HAP-1 (cell line): ENCODE results near the gene MPP1.

Experiments
- DNase-seq, 2 experiments: peaks; one replicate each; pipeline ENCODE4 v3.0.0-alpha.2; 2016 to 2020; ENCODE audit warnings: low spot score in 2 of 2
- H3K27me3 ChIP-seq: fragments of 250-450 bp; sonication (Bioruptor Pico); 2 replicates; pipeline ENCODE4 v1.5.1; 2020; ENCODE audit warnings: low read depth, mild to moderate bottlenecking, moderate library complexity
- H3K36me3 ChIP-seq: fragments of 250-450 bp; sonication (Bioruptor Pico); replicated peaks from 2 replicates; pipeline ENCODE4 v1.5.1; 2020; ENCODE audit warnings: mild to moderate bottlenecking
- H3K4me1 ChIP-seq: fragments of 250-450 bp; sonication (Bioruptor Pico); 2 replicates; pipeline ENCODE4 v1.5.1; 2020; ENCODE audit warnings: mild to moderate bottlenecking
- H3K4me3 ChIP-seq: fragments of 250-450 bp; sonication (Bioruptor Pico); 2 replicates; pipeline ENCODE4 v1.5.1; 2020; ENCODE audit warnings: mild to moderate bottlenecking, moderate library complexity
- H3K9me3 ChIP-seq: fragments of 250-450 bp; sonication (Bioruptor Pico); 2 replicates; pipeline ENCODE4 v1.5.1; 2020; ENCODE audit warnings: mild to moderate bottlenecking, moderate library complexity
- in situ Hi-C: fragments of 300-500 bp; cut with MboI; formaldehyde crosslinking; loops from 3 replicates; pipeline ENCODE4 v1.14.3; 2020; ENCODE audit warnings: low sequenced_read_pairs, inconsistent platforms, mixed read lengths

MPP1 gene

DNA sequence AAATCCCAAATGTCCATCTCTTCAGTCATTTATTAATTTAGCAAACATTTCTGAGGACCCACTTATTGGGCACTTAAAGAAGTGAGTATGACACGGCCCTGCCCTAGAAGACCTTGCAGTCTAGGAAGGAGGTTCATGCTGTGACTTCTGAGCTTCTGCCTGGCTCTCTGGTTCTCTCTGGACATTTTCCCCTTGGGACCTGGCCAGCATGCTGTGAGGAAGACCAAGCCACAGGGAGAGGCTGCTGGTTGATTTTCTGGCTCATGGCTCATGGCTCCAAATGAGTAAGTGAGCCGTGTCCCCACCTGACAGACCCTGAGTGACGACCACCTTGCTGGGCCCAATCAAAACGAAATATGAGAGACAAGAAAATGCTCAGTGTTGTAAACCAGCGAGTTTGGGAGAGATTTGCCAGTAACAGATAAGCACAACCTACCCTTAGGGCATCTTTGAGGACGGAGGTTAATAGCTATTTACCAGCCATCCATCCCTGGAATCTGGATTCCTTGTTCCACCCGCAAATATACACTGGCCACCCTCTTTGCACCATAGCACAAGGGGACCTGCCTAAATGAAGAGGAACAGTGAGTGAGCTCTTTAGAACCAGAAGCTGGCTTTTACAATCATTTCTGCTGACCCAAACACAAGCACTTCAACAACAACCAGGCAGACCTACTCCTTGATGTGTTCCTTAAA lies 876 bp downstream of the MPP1 start:
- no peaks in the 10 kb centered on the region for H3K27me3 ChIP-seq
- in situ Hi-C loops, result no loop called here
- peak in 1 of 2 experiments; percentile 27 for DNase-seq
- peaks cover 26% of the 10 kb centered on the region for H3K4me1 ChIP-seq
- H3K9me3 ChIP-seq, result no peaks in the 10 kb centered on the region; the same call in 1 of the 2 replicates
- H3K4me3 ChIP-seq, result peak overlapping the region; percentile 61
- H3K36me3 ChIP-seq, result no peaks in the 10 kb centered on the region

DNA sequence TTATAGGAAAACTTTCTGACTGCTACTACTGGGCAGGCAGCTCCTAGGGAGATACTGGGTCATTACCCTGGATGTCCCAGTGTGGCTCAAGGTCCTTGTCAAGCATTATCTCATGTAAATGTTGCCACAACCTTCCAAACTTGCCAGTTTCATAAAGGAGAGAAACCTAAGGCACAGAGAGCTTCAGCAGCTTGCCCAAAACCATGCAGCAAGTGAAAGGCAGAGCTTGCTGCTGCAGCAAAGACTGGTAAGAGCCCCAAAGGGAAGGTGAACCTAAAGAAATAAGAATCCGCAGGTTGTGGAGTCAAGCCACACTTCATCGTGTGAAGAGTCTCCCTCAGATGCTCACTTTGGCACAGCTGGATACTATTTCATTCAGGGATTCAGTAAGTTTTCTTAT lies 2.3 kb downstream of the MPP1 start:
- no peak for DNase-seq
- Histone ChIP-seq H3K4me1 (peaks cover 28% of the 10 kb centered on the region), H3K9me3 (no peaks in the 10 kb centered on the region), H3K27me3 (no peaks in the 10 kb centered on the region), H3K36me3 (no peaks in the 10 kb centered on the region), H3K4me3 (no peak overlapping the region)
- in situ Hi-C loops, result no loop called here

DNA sequence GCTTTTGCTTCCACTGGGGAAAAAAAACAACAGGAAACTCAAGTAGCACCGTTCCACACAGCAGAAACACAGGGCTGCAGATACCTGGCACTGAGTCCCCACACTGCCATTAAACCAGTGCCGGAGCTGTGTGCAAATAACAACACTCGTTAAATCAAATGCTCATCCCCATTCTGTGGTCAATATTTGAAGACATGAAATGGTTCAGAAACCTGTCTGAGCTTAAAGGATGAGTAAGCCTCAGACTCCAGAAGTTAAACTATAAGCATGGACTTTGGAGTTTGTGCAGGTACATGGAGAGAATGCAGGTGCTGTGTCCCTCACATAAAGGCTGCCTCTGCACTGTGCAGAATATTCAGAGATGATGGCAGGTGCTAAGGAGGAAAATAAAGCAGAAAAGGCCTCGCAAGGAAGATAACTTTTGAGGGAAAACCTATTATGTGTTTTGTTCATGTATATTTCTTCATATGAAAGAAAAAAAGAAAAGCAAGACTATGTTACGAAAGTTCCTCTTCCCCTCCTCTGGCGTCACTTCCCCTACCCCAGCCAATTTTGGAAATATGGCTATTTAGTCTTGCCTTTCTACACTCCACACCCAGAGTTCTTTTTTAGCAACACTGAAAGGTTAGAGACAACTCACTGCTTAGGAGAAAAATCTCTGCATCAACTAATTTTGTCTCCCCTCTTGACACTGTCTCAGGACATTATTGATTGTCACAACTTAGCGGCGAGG lies 4.6 kb downstream of the MPP1 start:
- Histone ChIP-seq H3K4me1 (peaks cover 24% of the 10 kb centered on the region), H3K36me3 (no peaks in the 10 kb centered on the region), H3K9me3 (no peaks in the 10 kb centered on the region), H3K27me3 (no peaks in the 10 kb centered on the region), H3K4me3 (no peak overlapping the region)
- no peak for DNase-seq
- in situ Hi-C loops, result no loop called here

DNA sequence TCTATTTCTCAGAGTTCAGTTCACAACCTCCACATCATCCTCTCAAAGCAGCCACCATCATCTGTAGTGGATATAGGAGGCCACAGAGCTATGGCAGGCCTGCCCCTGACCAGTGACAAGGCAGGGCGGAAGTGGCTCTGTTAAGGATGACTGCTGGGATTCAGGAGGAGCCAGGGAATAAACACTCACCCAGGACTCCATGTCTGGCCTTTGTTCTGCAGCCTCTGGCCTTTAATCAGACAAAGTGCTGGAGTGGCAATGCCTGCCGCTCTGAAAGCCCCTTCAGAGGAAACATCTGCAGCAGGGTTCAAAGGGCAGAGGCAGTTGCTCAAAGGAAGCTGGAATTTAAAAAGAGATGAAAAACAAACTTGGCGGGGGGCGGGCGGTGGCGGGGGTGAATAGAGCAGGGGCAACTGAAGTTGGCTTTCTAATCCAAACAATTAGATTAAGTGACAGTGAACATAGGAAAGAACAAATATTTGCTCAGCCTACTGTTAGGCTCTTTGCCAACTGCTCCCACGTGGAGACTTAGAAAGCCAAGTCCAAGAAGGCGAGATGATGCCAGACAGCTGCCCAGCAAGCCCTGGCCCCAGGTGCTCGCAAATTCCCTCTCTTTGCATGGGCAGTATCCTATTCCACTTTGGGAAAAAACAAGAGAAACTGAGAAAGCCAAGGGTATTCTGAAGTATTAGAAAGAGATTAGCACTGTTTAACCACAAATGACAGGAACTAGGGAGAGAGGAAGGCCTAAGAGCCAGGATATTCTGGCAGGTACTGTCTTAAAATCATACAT lies 5.5 kb downstream of the MPP1 start:
- peak; percentile 41 to 74 for DNase-seq
- H3K4me3 ChIP-seq, result no peak overlapping the region
- no peaks in the 10 kb centered on the region for H3K36me3 ChIP-seq
- H3K4me1 ChIP-seq, result peaks cover 22% of the 10 kb centered on the region
- in situ Hi-C loops, result no loop called here
- no peaks in the 10 kb centered on the region for H3K27me3 ChIP-seq
- no peaks in the 10 kb centered on the region for H3K9me3 ChIP-seq

DNA sequence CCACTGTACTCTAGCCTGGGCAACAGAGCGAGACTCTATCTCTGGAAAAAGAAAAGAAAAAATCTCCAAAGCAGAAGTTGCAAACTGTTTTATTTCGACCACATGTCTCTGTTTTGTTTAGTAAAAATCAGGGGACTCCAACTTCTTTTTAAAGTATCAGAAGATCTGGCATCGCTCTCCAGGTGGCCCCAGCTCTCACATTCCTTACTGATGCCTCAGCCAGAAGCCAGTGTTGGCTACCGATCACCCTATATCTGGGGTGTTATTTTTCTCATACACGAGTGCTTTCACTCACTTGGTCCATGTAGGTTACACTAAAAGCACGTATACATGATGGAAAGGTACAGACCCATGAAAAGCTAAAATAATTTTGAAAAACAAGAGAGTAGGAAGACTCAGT lies 8.3 kb downstream of the MPP1 start:
- in situ Hi-C loops, result no loop called here
- H3K4me3 ChIP-seq, result no peak overlapping the region
- H3K4me1 ChIP-seq, result peaks cover 12% of the 10 kb centered on the region
- DNase-seq, result no peak
- H3K9me3 ChIP-seq, result no peaks in the 10 kb centered on the region
- no peaks in the 10 kb centered on the region for H3K36me3 ChIP-seq
- H3K27me3 ChIP-seq, result no peaks in the 10 kb centered on the region

DNA sequence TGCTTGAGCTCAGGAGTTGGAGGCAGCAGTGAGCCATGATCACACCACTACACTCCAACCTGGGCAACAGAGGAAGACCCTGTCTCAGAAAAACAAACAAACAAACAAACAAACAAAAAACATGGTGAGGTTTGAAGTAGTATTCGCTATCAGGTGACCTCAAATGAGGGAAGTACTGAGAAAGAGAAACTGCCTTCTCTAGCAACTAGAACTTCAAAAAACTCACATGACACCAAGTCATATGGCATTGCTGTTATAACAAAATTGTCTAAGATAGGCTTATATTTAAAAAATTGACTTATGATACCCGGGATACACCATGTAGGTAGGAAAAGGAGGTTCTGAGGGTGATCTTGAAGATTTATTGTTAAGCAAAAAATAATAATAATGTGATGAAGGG lies 10.3 kb downstream of the MPP1 start:
- H3K9me3 ChIP-seq, result no peaks in the 10 kb centered on the region
- no peak overlapping the region for H3K4me3 ChIP-seq
- in situ Hi-C loops, result no loop called here
- no peak for DNase-seq
- H3K27me3 ChIP-seq, result no peaks in the 10 kb centered on the region
- H3K36me3 ChIP-seq, result no peaks in the 10 kb centered on the region
- peaks cover 9% of the 10 kb centered on the region for H3K4me1 ChIP-seq

DNA sequence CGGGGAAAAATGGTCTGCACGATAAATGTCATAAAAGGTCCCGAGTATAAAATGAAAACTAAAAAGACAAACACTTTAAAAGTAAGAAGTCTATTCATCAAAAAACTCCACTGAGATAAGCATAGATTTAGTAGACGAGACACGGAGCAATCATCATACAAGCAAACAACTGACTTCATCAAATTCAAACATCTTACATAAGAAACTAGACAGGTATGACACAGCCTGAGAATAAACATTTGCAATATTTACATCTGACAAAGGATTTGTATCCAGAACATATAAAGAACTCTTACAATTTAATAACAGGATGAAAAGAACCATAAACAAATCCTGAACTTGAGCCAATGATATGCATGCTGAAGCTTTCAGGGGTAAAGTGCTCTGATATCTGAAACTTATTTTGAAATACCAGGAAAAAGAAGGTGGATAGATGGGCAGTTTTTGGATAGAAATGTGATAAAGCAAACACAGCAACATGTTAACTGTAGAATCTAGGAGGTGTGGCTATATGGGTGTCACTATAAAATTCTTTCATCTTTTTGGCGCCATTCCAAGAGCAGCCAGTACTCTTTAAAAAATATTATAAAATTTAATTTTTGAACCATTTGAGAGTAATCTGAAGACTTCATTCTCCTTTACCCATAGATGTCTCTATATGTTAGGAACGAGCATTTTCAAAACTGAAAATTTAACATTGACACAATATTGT lies 12.0 kb downstream of the MPP1 start:
- Histone ChIP-seq H3K9me3 (no peaks in the 10 kb centered on the region), H3K4me3 (no peak overlapping the region), H3K27me3 (no peaks in the 10 kb centered on the region), H3K36me3 (no peaks in the 10 kb centered on the region; the same call in 1 of the 2 replicates), H3K4me1 (peaks cover 4% of the 10 kb centered on the region)
- in situ Hi-C loops, result no loop called here
- DNase-seq, result no peak

DNA sequence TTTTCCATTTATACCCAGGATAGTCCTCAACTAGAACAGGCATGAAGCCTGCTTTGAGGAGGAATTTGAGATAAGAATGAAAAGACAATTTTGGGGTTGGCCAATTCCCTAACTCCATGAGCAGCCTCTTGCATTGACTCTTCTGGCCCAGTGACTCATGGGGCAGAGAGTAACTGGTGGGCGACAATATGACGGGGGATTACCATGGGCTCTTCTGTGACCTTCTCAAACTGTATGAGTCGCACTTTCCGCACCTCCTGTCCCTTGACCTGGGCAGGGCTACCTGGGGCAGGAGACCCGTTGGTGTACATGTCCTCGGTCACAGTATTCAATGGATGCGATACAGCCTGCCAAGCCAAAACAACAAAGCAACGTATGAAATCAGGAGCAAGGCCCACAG lies 13.3 kb downstream of the MPP1 start:
- H3K9me3 ChIP-seq, result no peaks in the 10 kb centered on the region
- no peak overlapping the region for H3K4me3 ChIP-seq
- no peak for DNase-seq
- H3K36me3 ChIP-seq, result no peaks in the 10 kb centered on the region; the same call in 1 of the 2 replicates
- H3K27me3 ChIP-seq, result no peaks in the 10 kb centered on the region
- in situ Hi-C loops, result no loop called here
- H3K4me1 ChIP-seq, result peaks cover 4% of the 10 kb centered on the region

DNA sequence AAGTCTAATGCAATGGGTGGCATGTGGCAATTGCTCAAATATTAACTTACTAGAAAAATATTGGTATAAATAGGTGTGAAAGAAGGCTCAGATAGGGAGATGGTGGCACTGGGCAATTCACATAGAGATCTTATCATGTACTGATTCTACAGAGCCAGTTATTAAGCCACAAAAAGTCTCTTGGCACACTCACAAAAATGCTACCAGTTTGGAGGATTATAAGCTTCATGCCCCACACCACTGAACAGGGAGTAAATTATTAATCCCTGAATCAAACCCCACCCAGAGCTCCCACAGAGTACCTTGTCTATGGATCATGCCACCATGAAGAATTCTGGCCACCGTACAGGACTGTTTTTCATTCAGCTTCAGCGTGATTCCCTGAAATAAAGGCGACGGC lies 13.8 kb downstream of the MPP1 start:
- no peak for DNase-seq
- in situ Hi-C loops, result no loop called here
- Histone ChIP-seq H3K9me3 (no peaks in the 10 kb centered on the region), H3K36me3 (no peaks in the 10 kb centered on the region; the same call in 1 of the 2 replicates), H3K4me3 (no peak overlapping the region), H3K27me3 (no peaks in the 10 kb centered on the region), H3K4me1 (peaks cover 4% of the 10 kb centered on the region)

DNA sequence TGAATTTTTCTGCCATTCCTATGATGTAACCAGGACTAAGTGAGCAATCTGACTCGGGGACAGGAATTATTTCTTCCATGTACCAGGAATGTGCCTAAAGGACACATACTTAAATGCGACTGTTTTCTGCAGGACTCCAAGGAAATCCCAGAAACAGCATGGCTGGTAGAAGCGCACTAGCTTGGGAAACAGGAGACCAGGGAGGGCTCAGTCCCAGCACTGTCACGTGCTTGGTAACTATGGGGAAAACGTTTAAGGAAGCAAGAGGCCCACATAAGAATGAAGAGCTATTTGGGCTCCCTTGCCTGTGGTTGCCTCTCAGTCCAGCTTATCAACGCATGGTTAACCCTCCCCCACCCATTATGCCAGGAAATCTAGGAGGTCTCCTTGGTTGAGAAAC lies 19.6 kb downstream of the MPP1 start:
- Histone ChIP-seq H3K4me3 (no peak overlapping the region), H3K36me3 (no peaks in the 10 kb centered on the region; the same call in 1 of the 2 replicates), H3K9me3 (no peaks in the 10 kb centered on the region), H3K4me1 (peaks cover 4% of the 10 kb centered on the region), H3K27me3 (no peaks in the 10 kb centered on the region)
- in situ Hi-C loops, result no loop called here
- DNase-seq, result no peak

DNA sequence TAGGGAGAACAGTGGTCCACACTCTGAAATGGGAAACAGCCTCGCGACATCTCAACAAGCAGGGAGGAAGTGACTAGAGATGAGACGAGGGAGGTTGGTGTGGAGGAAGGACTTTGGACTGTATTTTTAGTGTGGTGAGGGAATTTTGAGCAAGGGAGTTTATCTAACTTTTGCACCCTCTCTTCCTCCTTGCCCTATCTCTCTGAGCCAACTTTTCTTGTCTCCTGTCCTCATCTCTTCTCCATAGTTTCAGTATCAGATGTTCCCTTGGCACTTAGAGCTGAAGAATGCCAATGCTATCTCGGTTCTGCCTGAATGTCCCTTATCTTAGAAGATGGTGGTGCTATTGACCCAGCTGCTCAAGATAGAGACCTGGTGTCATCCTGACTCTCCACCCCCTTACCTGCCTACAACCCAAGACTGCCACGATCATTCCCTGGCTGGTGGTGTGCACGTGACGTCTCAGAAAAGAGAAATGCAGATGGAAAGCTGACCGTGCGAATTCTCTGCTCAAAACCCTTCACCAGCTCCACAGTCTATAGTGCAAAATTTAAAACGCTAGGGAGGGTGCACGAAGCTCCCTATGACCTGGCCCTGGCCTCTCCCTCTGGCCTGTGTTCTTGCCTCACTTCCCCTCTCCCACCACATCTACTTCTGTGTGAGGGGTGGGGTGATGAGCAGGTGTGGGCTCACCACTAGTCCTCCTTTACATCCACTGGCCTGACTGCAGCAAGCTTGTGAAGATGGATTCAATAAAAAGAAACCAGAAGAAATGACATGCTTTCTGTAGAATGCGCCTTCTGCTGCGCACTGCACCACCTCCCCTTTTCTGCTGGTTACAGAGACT lies 20.9 kb downstream of the MPP1 start:
- no peak for DNase-seq
- Histone ChIP-seq H3K9me3 (no peaks in the 10 kb centered on the region), H3K4me3 (no peak overlapping the region), H3K27me3 (no peaks in the 10 kb centered on the region), H3K36me3 (peaks cover 9% of the 10 kb centered on the region), H3K4me1 (no peaks in the 10 kb centered on the region)
- in situ Hi-C loops, result no loop called here

DNA sequence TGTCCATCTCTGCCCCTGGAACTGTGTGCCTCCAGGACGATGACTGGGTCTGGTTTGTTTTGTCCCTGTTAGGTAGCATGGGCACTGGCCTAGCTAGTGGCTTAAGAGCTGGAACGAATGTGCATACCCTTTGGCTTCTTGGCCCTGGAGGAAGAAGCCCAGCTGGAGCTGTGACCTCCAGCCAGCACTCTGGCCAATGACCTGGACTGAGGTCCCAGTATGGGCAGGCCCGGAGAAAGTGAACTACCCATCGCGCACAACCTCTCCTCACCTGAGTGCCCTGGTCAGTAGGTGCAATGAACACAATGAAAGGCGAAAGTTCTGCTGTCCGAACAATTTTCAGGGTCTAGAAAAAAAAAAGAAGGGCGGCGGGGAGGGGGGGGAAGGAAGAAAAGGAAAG lies 24.3 kb downstream of the MPP1 start:
- H3K9me3 ChIP-seq, result no peaks in the 10 kb centered on the region
- H3K36me3 ChIP-seq, result peaks cover 40% of the 10 kb centered on the region
- no peak for DNase-seq
- H3K27me3 ChIP-seq, result no peaks in the 10 kb centered on the region
- no peak overlapping the region for H3K4me3 ChIP-seq
- no peaks in the 10 kb centered on the region for H3K4me1 ChIP-seq
- in situ Hi-C loops, result no loop called here

DNA sequence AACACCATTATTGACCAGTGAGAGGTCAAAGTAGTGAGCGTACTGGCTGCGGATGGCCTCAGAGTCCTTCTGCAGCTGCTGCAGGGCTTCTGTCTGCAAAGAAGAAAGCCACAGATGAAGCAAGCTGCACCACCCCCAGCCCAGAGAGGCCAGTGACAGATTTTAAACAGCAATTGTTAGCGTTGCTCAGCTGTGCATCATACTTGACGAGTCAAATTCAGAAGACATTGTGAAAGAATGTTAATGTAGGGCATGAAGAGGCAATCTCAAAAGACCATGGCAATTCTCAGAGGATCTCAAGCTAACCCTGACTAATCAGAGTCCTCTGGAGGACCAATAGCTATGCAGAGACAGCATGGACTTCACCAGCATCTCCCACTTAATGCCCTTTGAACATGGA lies 26.0 kb downstream of the MPP1 start:
- H3K36me3 ChIP-seq, result peaks cover 57% of the 10 kb centered on the region
- H3K9me3 ChIP-seq, result no peaks in the 10 kb centered on the region
- no peak overlapping the region for H3K4me3 ChIP-seq
- in situ Hi-C loops, result no loop called here
- no peaks in the 10 kb centered on the region for H3K4me1 ChIP-seq
- DNase-seq, result no peak
- no peaks in the 10 kb centered on the region for H3K27me3 ChIP-seq
